GM23338 (cell line): ENCODE results near the gene POF1B. TPM values are rescaled to one million over a fixed set of nuclear protein-coding genes. Genes with fewer than 3 reads are reported as not detected.

Experiments
- ATAC-seq: fragments of 200-7000 bp; cut with Tn5 transposase; 3 replicates; pipeline ENCODE4 v1.9.1; 2020
- DNase-seq: peaks from one replicate; pipeline ENCODE4 v3.0.0-alpha.2; 2015; ENCODE audit warnings: low spot score
- H2AFZ ChIP-seq: fragments of 200-600 bp; sonication (generic); 2 replicates; pipeline ENCODE4 v1.8.0; 2016; ENCODE audit warnings: antibody characterized with exemption, mild to moderate bottlenecking, moderate library complexity
- H3F3A ChIP-seq: fragments of 200-600 bp; sonication (generic); replicated peaks from 2 replicates; pipeline ENCODE4 v1.8.0; 2017; ENCODE audit warnings: antibody characterized with exemption, mixed run types, low read depth
- H3K27ac ChIP-seq: fragments of 200-600 bp; sonication (generic); 2 replicates; pipeline ENCODE4 v1.6.1; 2016; ENCODE audit warnings: low read depth
- H3K27me3 ChIP-seq: fragments of 200-600 bp; sonication (generic); 2 replicates; pipeline ENCODE4 v1.8.0; 2016; ENCODE audit warnings: mild to moderate bottlenecking, mixed run types, moderate library complexity; ENCODE audit not compliant: insufficient read depth
- H3K36me3 ChIP-seq: fragments of 200-600 bp; sonication (generic); 2 replicates; pipeline ENCODE4 v1.8.0; 2016; ENCODE audit warnings: mild to moderate bottlenecking; ENCODE audit not compliant: insufficient read depth
- H3K4me1 ChIP-seq: fragments of 200-600 bp; sonication (generic); 2 replicates; pipeline ENCODE4 v1.8.0; 2016; ENCODE audit warnings: mild to moderate bottlenecking, moderate library complexity; ENCODE audit not compliant: insufficient read depth
- H3K4me2 ChIP-seq: fragments of 200-600 bp; sonication (generic); 2 replicates; pipeline ENCODE4 v1.7.1; 2017; ENCODE audit warnings: mixed run types
- H3K4me3 ChIP-seq: fragments of 200-600 bp; sonication (generic); 2 replicates; pipeline ENCODE4 v1.6.1; 2016; ENCODE audit warnings: mixed run types
- H3K79me2 ChIP-seq: fragments of 200-600 bp; sonication (generic); replicated peaks from 2 replicates; pipeline ENCODE4 v1.8.0; 2017; ENCODE audit warnings: mild to moderate bottlenecking; ENCODE audit not compliant: insufficient read depth
- H3K9me2 ChIP-seq: fragments of 200-600 bp; sonication (generic); 2 replicates; pipeline ENCODE4 v1.8.0; 2017; ENCODE audit not compliant: insufficient read depth
- H4K20me1 ChIP-seq: fragments of 200-600 bp; sonication (generic); replicated peaks from 2 replicates; pipeline ENCODE4 v1.8.0; 2017; ENCODE audit warnings: mild to moderate bottlenecking; ENCODE audit not compliant: insufficient read depth
- H3K27ac Mint-ChIP-seq: 2 replicates; pipeline ENCODE4 v1.8.0; 2020; ENCODE audit warnings: inconsistent platforms, mild to moderate bottlenecking, moderate library complexity, mixed read lengths
- H3K27me3 Mint-ChIP-seq: 3 replicates; pipeline ENCODE4 v1.8.0; 2022; ENCODE audit warnings: low read depth, mild to moderate bottlenecking, moderate library complexity, mixed read lengths, inconsistent platforms; ENCODE audit not compliant: insufficient read depth, poor library complexity
- H3K36me3 Mint-ChIP-seq: 3 replicates; pipeline ENCODE4 v1.8.0; 2021; ENCODE audit warnings: low read depth, mild to moderate bottlenecking, inconsistent platforms, moderate library complexity, mixed read lengths
- H3K4me1 Mint-ChIP-seq: 3 replicates; pipeline ENCODE4 v1.8.0; 2020; ENCODE audit warnings: mild to moderate bottlenecking, inconsistent platforms, mixed read lengths
- H3K4me3 Mint-ChIP-seq: 3 replicates; pipeline ENCODE4 v1.8.0; 2021; ENCODE audit warnings: moderate library complexity, mild to moderate bottlenecking, inconsistent platforms, mixed read lengths
- H3K9me3 Mint-ChIP-seq: 3 replicates; pipeline ENCODE4 v1.8.0; 2020; ENCODE audit warnings: moderate library complexity, mild to moderate bottlenecking, inconsistent platforms, mixed read lengths
- CREB1 ChIP-seq: fragments of 250-450 bp; sonication (Bioruptor Pico); IDR thresholded peaks from 2 replicates; pipeline ENCODE4 v1.5.0; 2020; ENCODE audit warnings: low read depth, mild to moderate bottlenecking, moderate library complexity
- CTCF ChIP-seq, 2 experiments: fragments of 200-600 bp in 1 of 2; sonication (generic) in 1 of 2; conservative IDR thresholded peaks; 2 replicates each; pipeline versions ENCODE4 v1.5.1 to v1.6.1; 2016 to 2017; ENCODE audit warnings: antibody characterized with exemption in 2 of 2, low read depth in 2 of 2, mild to moderate bottlenecking in 2 of 2, moderate library complexity in 1 of 2
- ETS1 ChIP-seq: IDR thresholded peaks from 2 replicates; pipeline ENCODE4 v1.6.1; 2016; ENCODE audit warnings: antibody characterized with exemption
- EZH2 ChIP-seq: fragments of 200-600 bp; sonication (generic); IDR thresholded peaks from one replicate; pipeline ENCODE4 v1.8.0; 2017; ENCODE audit warnings: antibody characterized with exemption, mild to moderate bottlenecking, low read depth; ENCODE audit not compliant: unreplicated experiment
- EZH2phosphoT487 ChIP-seq: fragments of 200-600 bp; sonication (generic); IDR thresholded peaks from one replicate; pipeline ENCODE4 v1.8.1; 2018; ENCODE audit warnings: antibody characterized with exemption; ENCODE audit not compliant: unreplicated experiment
- JUNB ChIP-seq: IDR thresholded peaks from one replicate; pipeline ENCODE4 v1.6.1; 2016; ENCODE audit warnings: antibody characterized with exemption; ENCODE audit not compliant: unreplicated experiment
- NANOG ChIP-seq: IDR thresholded peaks from 2 replicates; pipeline ENCODE4 v1.6.1; 2016; ENCODE audit warnings: antibody characterized with exemption, borderline replicate concordance
- POLR2AphosphoS5 ChIP-seq: IDR thresholded peaks from 2 replicates; pipeline ENCODE4 v1.6.1; 2016; ENCODE audit warnings: antibody characterized with exemption, low read depth
- REST ChIP-seq: IDR thresholded peaks from one replicate; pipeline ENCODE4 v1.6.1; 2018; ENCODE audit warnings: antibody characterized with exemption; ENCODE audit not compliant: unreplicated experiment
- STAT1 ChIP-seq: IDR thresholded peaks from one replicate; pipeline ENCODE4 v1.6.1; 2016; ENCODE audit warnings: antibody characterized with exemption; ENCODE audit not compliant: unreplicated experiment
- ZNF114 ChIP-seq: fragments of 250-450 bp; sonication (Bioruptor Pico); IDR thresholded peaks from 2 replicates; pipeline ENCODE4 v1.5.0; 2020; ENCODE audit warnings: mild to moderate bottlenecking, moderate library complexity
- ZNF331 ChIP-seq: fragments of 250-450 bp; sonication (Bioruptor Pico); IDR thresholded peaks from 2 replicates; pipeline ENCODE4 v1.5.0; 2020; ENCODE audit warnings: low read depth, mild to moderate bottlenecking, moderate library complexity
- ZNF462 ChIP-seq: fragments of 250-450 bp; sonication (Bioruptor Pico); IDR thresholded peaks from 2 replicates; pipeline ENCODE4 v1.5.0; 2020; ENCODE audit warnings: mild to moderate bottlenecking, moderate library complexity
- polyA plus RNA-seq: library from polyadenylated mRNA; unstranded; fragments of >200 nt; fragmentation: Nextera tagmentation; extraction: Ambion mirVana; gene quantifications from 2 replicates; pipeline ENCODE4 v1.2.1, GENCODE V29; 2016
- total RNA-seq: library from RNA; depleted of rRNA; stranded (reverse); fragments of >200 nt; shearing (Covaris generic); gene quantifications from 2 replicates; pipeline ENCODE4 v1.2.3, GENCODE V29; 2014

Gene POF1B
- total and polyA plus RNA-seq, 2 experiments from 2014 or later: 0.05 to 0.10 TPM

GRCh38 chrX:85391878-85392238 is 12.4 kb upstream of the POF1B start:
- TF ChIP-seq ZNF331 (CRISPR knock-in tag) (no peak), ZNF114 (no peak), REST (no peak), STAT1 (no peak), POLR2AphosphoS5 (no peak), NANOG (no peak), ZNF462 (CRISPR knock-in tag) (no peak), JUNB (no peak), ETS1 (no peak), CREB1 (CRISPR knock-in tag) (no peak), EZH2 (no peak), CTCF (conservative IDR thresholded peaks at IDR 0.05; ENCODE audit: low read depth in 2 of 2) (no peak), EZH2phosphoT487 (no peak)
- Histone ChIP-seq H3K4me3 (no peak overlapping the region), H3K27ac (no peak overlapping the region), H4K20me1 (no peaks in the 10 kb centered on the region), H3K36me3 (no peaks in the 10 kb centered on the region), H3F3A (no peaks in the 10 kb centered on the region), H3K9me2 (no peaks in the 10 kb centered on the region), H3K27me3 (no peaks in the 10 kb centered on the region), H3K4me1 (no peaks in the 10 kb centered on the region), H3K79me2 (no peaks in the 10 kb centered on the region), H2AFZ (no peak overlapping the region), H3K4me2 (no peak overlapping the region)
- H3K27me3 Mint-ChIP-seq: no peaks in the 10 kb centered on the region
- H3K9me3 Mint-ChIP-seq: no peaks in the 10 kb centered on the region
- ATAC-seq (no peak), DNase-seq (no peak)
- no peaks in the 10 kb centered on the region for H3K4me1 Mint-ChIP-seq
- H3K27ac Mint-ChIP-seq: no peak overlapping the region
- H3K36me3 Mint-ChIP-seq: no peaks in the 10 kb centered on the region
- no peak overlapping the region for H3K4me3 Mint-ChIP-seq
